Measurements from ENCODE around the gene CEP120.

Gene CEP120

GRCh38 chr5:123456242-123456641, 33.0 kb upstream of the CEP120 start:
- DNase-seq (ENCODE audit: extremely low read depth, insufficient read length) = no peak
- no peak for TF ChIP-seq CTCF (IDR thresholded peaks at IDR 0.05; ENCODE audit: insufficient read depth, low read length, poor library complexity, severe bottlenecking)

GRCh38 chr5:123455640-123456039, 32.4 kb upstream of the CEP120 start:
- H3K4me3 ChIP-seq (replicated peaks; ENCODE audit: low read depth, low read length) = no peak overlapping the region
- TF ChIP-seq CTCF (IDR thresholded peaks at IDR 0.05; ENCODE audit: insufficient read depth, low read length, poor library complexity, severe bottlenecking) = peak; percentile 47
- no peak for DNase-seq (ENCODE audit: extremely low read depth, insufficient read length)
- H3K36me3 ChIP-seq (ENCODE audit: control insufficient read depth, insufficient read depth, low read length) = no peaks in the 10 kb centered on the region
- H3K27me3 ChIP-seq (replicated peaks; ENCODE audit: control insufficient read depth, insufficient read depth, low read length) = no peaks in the 10 kb centered on the region

More at GRCh38 chr5:123456242-123456641, 33.0 kb upstream of the CEP120 start:
- Histone ChIP-seq H3K4me3 (replicated peaks; ENCODE audit: low read depth, low read length) (no peak overlapping the region), H3K27me3 (replicated peaks; ENCODE audit: control insufficient read depth, insufficient read depth, low read length) (no peaks in the 10 kb centered on the region), H3K36me3 (ENCODE audit: control insufficient read depth, insufficient read depth, low read length) (no peaks in the 10 kb centered on the region)

- peak overlapping the region; percentile 23; the same call in 1 of the 2 replicates for H3K4me3 ChIP-seq (replicated peaks; ENCODE audit: low read depth, low read length)
- no peak for DNase-seq (ENCODE audit: extremely low read depth, insufficient read length)
- TF ChIP-seq CTCF (IDR thresholded peaks at IDR 0.05; ENCODE audit: insufficient read depth, low read length, poor library complexity, severe bottlenecking) = no peak
These were observed 31.9 kb upstream of the CEP120 start for GRCh38 chr5:123455095-123455494.

GRCh38 chr5:123454259-123454911, 31.2 kb upstream of the CEP120 start:
- no peak for DNase-seq (ENCODE audit: extremely low read depth, insufficient read length)
- H3K4me3 ChIP-seq (replicated peaks; ENCODE audit: low read depth, low read length) = no peak overlapping the region
- TF ChIP-seq CTCF (IDR thresholded peaks at IDR 0.05; ENCODE audit: insufficient read depth, low read length, poor library complexity, severe bottlenecking) = no peak
- no peaks in the 10 kb centered on the region for H3K27me3 ChIP-seq (replicated peaks; ENCODE audit: control insufficient read depth, insufficient read depth, low read length)
- H3K36me3 ChIP-seq (ENCODE audit: control insufficient read depth, insufficient read depth, low read length) = no peaks in the 10 kb centered on the region

More at GRCh38 chr5:123455095-123455494, 31.9 kb upstream of the CEP120 start:
- Histone ChIP-seq H3K36me3 (ENCODE audit: control insufficient read depth, insufficient read depth, low read length) (no peaks in the 10 kb centered on the region), H3K27me3 (replicated peaks; ENCODE audit: control insufficient read depth, insufficient read depth, low read length) (no peaks in the 10 kb centered on the region)

GRCh38 chr5:123452401-123452800, 29.2 kb upstream of the CEP120 start:
- no peak overlapping the region for H3K4me3 ChIP-seq (replicated peaks; ENCODE audit: low read depth, low read length)
- no peaks in the 10 kb centered on the region for H3K36me3 ChIP-seq (ENCODE audit: control insufficient read depth, insufficient read depth, low read length)
- DNase-seq (ENCODE audit: extremely low read depth, insufficient read length) = no peak
- TF ChIP-seq CTCF (IDR thresholded peaks at IDR 0.05; ENCODE audit: insufficient read depth, low read length, poor library complexity, severe bottlenecking) = no peak
- H3K27me3 ChIP-seq (replicated peaks; ENCODE audit: control insufficient read depth, insufficient read depth, low read length) = no peaks in the 10 kb centered on the region

- H3K36me3 ChIP-seq (ENCODE audit: control insufficient read depth, insufficient read depth, low read length) = no peaks in the 10 kb centered on the region
- no peak for TF ChIP-seq CTCF (IDR thresholded peaks at IDR 0.05; ENCODE audit: insufficient read depth, low read length, poor library complexity, severe bottlenecking)
- no peak for DNase-seq (ENCODE audit: extremely low read depth, insufficient read length)
- H3K4me3 ChIP-seq (replicated peaks; ENCODE audit: low read depth, low read length) = no peak overlapping the region
- no peaks in the 10 kb centered on the region for H3K27me3 ChIP-seq (replicated peaks; ENCODE audit: control insufficient read depth, insufficient read depth, low read length)
These were observed 27.8 kb upstream of the CEP120 start for GRCh38 chr5:123451047-123451446.
